HL-60 (cell line): ENCODE data around the gene PDGFA.

ENCODE experiments used
- CTCF ChIP-seq: IDR thresholded peaks from one replicate; pipeline ENCODE4 v1.5.1; 2011; ENCODE audit warnings: low read length, control low read depth, inconsistent platforms; ENCODE audit not compliant: insufficient read depth
- POLR2AphosphoS5 ChIP-seq: IDR thresholded peaks from 2 replicates; pipeline ENCODE4 v1.6.1; 2012; ENCODE audit warnings: low read depth
- REST ChIP-seq: IDR thresholded peaks from 2 replicates; pipeline ENCODE4 v1.6.1; 2012; ENCODE audit warnings: low read depth; ENCODE audit not compliant: insufficient replicate concordance
- SPI1 ChIP-seq: IDR thresholded peaks from 2 replicates; pipeline ENCODE4 v1.6.1; 2012; ENCODE audit warnings: low read depth, mild to moderate bottlenecking, borderline replicate concordance

- no peak for TF ChIP-seq CTCF
- no peak for TF ChIP-seq POLR2AphosphoS5
- no peak for TF ChIP-seq REST
- no peak for TF ChIP-seq SPI1
Observed at GRCh38 chr7:494259-494687, 25.4 kb downstream of the PDGFA start.
